Endodermal cell (in vitro differentiated cells): Measurements from ENCODE around the gene RAB24. TPM values are rescaled to one million over a fixed set of nuclear protein-coding genes. Genes with fewer than 3 reads are reported as not detected.

ENCODE experiments used
- DNase-seq: peaks from one replicate; pipeline ENCODE4 v3.0.0-alpha.2; 2017
- H3K27ac ChIP-seq: 2 replicates; pipeline ENCODE4 v1.5.1; 2013; ENCODE audit warnings: mild to moderate bottlenecking, low read depth, low read length, moderate library complexity
- H3K27me3 ChIP-seq: 2 replicates; pipeline ENCODE4 v1.6.1; 2013; ENCODE audit warnings: mild to moderate bottlenecking, low read length, moderate library complexity; ENCODE audit not compliant: insufficient read depth, control insufficient read depth, poor library complexity, severe bottlenecking
- H3K36me3 ChIP-seq: 2 replicates; pipeline ENCODE4 v1.7.0; 2013; ENCODE audit warnings: mild to moderate bottlenecking, low read length, moderate library complexity; ENCODE audit not compliant: control insufficient read depth, insufficient read depth
- H3K4me1 ChIP-seq: one replicate; pipeline ENCODE4 v1.7.0; 2013; ENCODE audit warnings: low read length; ENCODE audit not compliant: control insufficient read depth, insufficient read depth
- H3K4me3 ChIP-seq: 2 replicates; pipeline ENCODE4 v1.5.1; 2013; ENCODE audit warnings: mild to moderate bottlenecking, low read length, moderate library complexity
- H3K9ac ChIP-seq: 2 replicates; pipeline ENCODE4 v1.6.1; 2013; ENCODE audit warnings: mild to moderate bottlenecking, low read length, moderate library complexity; ENCODE audit not compliant: poor library complexity, severe bottlenecking; ENCODE audit errors: extremely low read depth
- H3K9me3 ChIP-seq: 2 replicates; pipeline ENCODE4 v1.6.1; 2013; ENCODE audit warnings: mild to moderate bottlenecking, low read length, moderate library complexity; ENCODE audit not compliant: control insufficient read depth
- H3K27ac Mint-ChIP-seq: 2 replicates; pipeline ENCODE4 v1.8.0; 2020; ENCODE audit warnings: mixed read lengths
- H3K27me3 Mint-ChIP-seq: 2 replicates; pipeline ENCODE4 v1.8.0; 2021; ENCODE audit warnings: mild to moderate bottlenecking, mixed read lengths; ENCODE audit not compliant: insufficient read depth
- H3K36me3 Mint-ChIP-seq: 2 replicates; pipeline ENCODE4 v1.8.0; 2020; ENCODE audit warnings: low read depth, mixed read lengths
- H3K4me1 Mint-ChIP-seq: 2 replicates; pipeline ENCODE4 v1.8.0; 2020; ENCODE audit warnings: mixed read lengths
- H3K4me3 Mint-ChIP-seq: 2 replicates; pipeline ENCODE4 v1.8.0; 2020; ENCODE audit warnings: mild to moderate bottlenecking, moderate library complexity, mixed read lengths
- H3K9me3 Mint-ChIP-seq: 2 replicates; pipeline ENCODE4 v1.8.0; 2020; ENCODE audit warnings: mild to moderate bottlenecking, mixed read lengths
- CTCF ChIP-seq: fragments of 200-600 bp; sonication (generic); conservative IDR thresholded peaks from 2 replicates; pipeline ENCODE4 v1.5.0; 2021; ENCODE audit warnings: antibody characterized with exemption, mild to moderate bottlenecking
- WGBS, 2 experiments: methylation state at CpG; one replicate each; pipeline versions ENCODE4 v1.1.5 to v1.1.7; 2013; ENCODE audit warnings: missing lambda C conversion rate in 2 of 2, mixed read lengths in 1 of 2; ENCODE audit not compliant: insufficient coverage in 1 of 2, insufficient read length in 1 of 2; 5-methylcytosine and 5-hydroxymethylcytosine counted together
- total RNA-seq, 2 donors: library from RNA; stranded (reverse); fragmentation: NEBNext Ultra II Directional in 1 of 2; extraction: Animal tissue kit (Norgen Biotek cat#: 25700) in 1 of 2; gene quantifications; 2 replicates in 1 of 2; 3 replicates in 1 of 2; pipeline ENCODE4 v1.2.1, GENCODE V29; 2021

Gene RAB24
- total RNA-seq, 2 donors from 2014 or later = 13.8 to 25.1 TPM

DNA sequence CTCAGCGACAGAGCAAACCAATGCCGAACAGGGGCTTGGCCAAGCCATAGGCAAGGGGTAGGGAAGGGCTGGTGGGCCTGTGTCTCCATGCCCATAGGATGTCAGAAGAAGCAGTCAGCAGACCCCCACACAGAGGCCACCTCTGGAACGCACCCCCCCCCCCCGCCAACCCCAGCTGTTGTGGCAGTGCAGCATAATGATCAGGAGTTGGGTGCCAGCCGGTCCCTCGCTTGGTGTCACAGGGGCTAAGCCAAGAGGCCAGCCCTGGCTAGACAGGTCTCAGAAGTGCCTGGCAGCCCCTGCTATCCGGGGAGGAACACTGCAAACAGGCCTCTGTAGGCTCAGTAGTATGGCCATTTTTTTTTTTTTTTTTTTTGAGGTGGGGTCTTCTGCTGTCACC lies 11.9 kb upstream of the RAB24 start:
- DNase-seq = no peak
- Mint-ChIP-seq H3K9me3 (peaks cover 2% of the 10 kb centered on the region), H3K27ac (no peak overlapping the region), H3K4me1 (peaks cover 14% of the 10 kb centered on the region), H3K4me3 (no peak overlapping the region), H3K36me3 (peaks cover 15% of the 10 kb centered on the region), H3K27me3 (peaks cover 3% of the 10 kb centered on the region)
- H3K9ac ChIP-seq = no peak overlapping the region
- no peaks in the 10 kb centered on the region for H3K36me3 ChIP-seq
- no peak for TF ChIP-seq CTCF
- H3K9me3 ChIP-seq = peaks cover 9% of the 10 kb centered on the region
- no peak overlapping the region for H3K27ac ChIP-seq
- no peaks in the 10 kb centered on the region for H3K27me3 ChIP-seq
- WGBS, 2 experiments = 90 to 98% methylated on average over 4 to 7 of the region's 7 CpGs
- no peak overlapping the region for H3K4me3 ChIP-seq
- H3K4me1 ChIP-seq = no peaks in the 10 kb centered on the region

DNA sequence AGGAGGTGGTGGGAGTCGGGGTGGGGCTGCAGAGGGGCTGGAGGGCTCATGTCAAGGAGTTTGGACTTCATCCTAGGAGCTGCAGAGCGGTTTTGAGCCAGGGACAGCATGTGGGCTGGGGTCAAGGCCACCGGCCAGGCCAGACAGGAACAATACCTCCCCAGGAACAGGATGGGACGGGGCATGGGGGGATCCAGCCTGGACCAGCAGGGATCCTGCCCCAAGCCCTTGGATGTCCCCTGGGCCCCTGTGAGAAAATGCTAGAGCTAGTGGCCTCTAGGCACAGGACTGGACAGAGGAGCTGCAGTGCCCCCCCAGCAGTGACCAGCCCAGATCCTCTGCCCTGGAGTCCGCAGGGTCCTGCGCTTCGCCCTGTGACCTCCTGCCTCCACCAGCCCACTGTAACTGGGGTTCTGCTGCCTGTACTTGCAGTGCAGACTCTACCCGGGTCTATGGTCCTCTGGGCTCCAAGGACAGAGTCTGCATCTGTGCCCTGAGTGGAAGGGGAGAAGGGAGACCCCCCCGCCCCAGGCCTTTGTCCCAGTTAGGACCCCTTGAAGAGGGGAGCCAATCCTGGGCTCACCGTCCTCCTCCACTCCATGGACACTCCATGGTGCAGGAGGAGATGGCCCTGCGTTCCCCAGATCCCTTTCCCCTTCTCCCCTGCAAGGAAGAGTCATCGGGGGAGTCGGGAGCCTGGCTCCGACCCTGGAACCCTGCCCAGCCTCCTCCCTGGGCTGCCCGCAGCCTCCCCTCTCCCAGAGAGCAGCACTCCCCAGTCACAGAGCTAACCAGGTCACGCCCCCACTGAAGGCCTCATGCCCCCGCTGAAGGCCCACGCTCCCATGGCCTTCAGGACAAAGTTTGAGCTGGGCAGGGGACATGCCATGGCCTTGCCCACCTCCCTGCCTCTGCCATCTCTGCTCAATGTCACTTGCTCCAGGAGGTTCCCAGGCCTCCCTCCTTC lies 11.1 kb upstream of the RAB24 start:
- no peak overlapping the region for H3K4me3 Mint-ChIP-seq
- Histone ChIP-seq H3K27me3 (no peaks in the 10 kb centered on the region), H3K4me1 (no peaks in the 10 kb centered on the region), H3K9me3 (peaks cover 7% of the 10 kb centered on the region), H3K27ac (no peak overlapping the region), H3K36me3 (no peaks in the 10 kb centered on the region), H3K9ac (no peak overlapping the region), H3K4me3 (no peak overlapping the region)
- peaks cover 3% of the 10 kb centered on the region for H3K27me3 Mint-ChIP-seq
- WGBS, 2 experiments = 93% methylated on average over 7 to 18 of the region's 18 CpGs
- peaks cover 9% of the 10 kb centered on the region for H3K36me3 Mint-ChIP-seq
- H3K9me3 Mint-ChIP-seq = peaks cover 2% of the 10 kb centered on the region
- TF ChIP-seq CTCF = no peak
- DNase-seq = no peak
- peaks cover 17% of the 10 kb centered on the region for H3K4me1 Mint-ChIP-seq
- no peak overlapping the region for H3K27ac Mint-ChIP-seq

GRCh38 chr5:177313561-177314259 lies 10.2 kb upstream of the RAB24 start:
- H3K4me3 Mint-ChIP-seq = no peak overlapping the region
- H3K36me3 Mint-ChIP-seq = peaks cover 10% of the 10 kb centered on the region

More at GRCh38 chr5:177313561-177314259, 10.2 kb upstream of the RAB24 start:
- WGBS, 2 experiments = 88 to 95% methylated on average over 11 to 15 of the region's 15 CpGs
- H3K9ac ChIP-seq = no peak overlapping the region
- DNase-seq = no peak
- H3K27ac Mint-ChIP-seq = no peak overlapping the region
- no peaks in the 10 kb centered on the region for H3K9me3 ChIP-seq
- no peaks in the 10 kb centered on the region for H3K27me3 ChIP-seq
- H3K9me3 Mint-ChIP-seq = no peaks in the 10 kb centered on the region
- peaks cover 3% of the 10 kb centered on the region for H3K27me3 Mint-ChIP-seq
- no peaks in the 10 kb centered on the region for H3K4me1 ChIP-seq
- no peak overlapping the region for H3K4me3 ChIP-seq
- H3K27ac ChIP-seq = no peak overlapping the region
- TF ChIP-seq CTCF = no peak
- H3K36me3 ChIP-seq = peaks cover 3% of the 10 kb centered on the region
- H3K4me1 Mint-ChIP-seq = peaks cover 17% of the 10 kb centered on the region
